ENCODE data around the gene SPCS2.

Gene SPCS2

DNA sequence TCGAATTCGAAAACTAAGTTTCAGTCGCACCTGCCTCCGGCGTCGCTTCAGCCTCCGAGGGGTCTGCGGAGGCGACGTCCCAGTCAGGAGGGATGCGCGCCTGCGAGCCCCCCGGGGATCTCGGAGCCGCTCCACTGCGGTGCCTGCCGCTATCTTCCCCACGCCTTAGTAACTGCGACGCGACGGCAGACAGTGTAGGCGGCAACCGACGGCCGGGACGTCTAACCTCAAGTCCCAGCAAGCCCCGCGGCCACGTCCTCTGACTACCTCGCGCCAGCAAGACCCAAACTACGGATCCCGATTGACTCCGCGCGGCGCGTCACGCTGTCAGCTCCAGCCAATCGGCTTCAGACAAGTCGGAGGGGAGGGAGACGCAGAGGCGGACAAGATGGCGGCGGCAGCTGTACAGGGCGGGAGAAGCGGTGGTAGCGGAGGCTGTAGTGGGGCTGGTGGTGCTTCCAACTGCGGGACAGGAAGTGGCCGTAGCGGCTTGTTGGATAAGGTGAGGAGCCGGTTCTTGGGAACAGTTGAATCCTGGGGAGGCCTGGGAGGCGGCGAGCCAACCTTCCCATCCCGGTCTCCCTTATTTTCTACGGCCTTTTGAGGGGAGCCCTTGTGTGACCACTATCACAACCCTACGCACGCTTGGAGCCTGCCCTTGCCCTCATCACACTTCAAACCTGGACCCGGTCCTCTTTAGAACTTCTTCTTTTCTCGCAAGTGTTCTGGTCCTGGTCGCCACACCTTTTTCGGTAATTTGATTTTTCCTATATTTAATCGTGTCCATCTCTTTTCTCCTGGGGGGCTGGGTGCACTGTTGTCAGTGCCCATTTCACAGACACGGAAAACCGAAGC, at the start of gene SPCS2, which contains the start of gene XRRA1:
SPCS2 (plus strand) TSS at position 369 of the 855 bp plus-strand sequence; CDS start at position 389, 20 bp downstream.
XRRA1 (minus strand) TSS at position 194 of the 855 bp plus-strand sequence. CDS start 8,213 bp downstream, outside the sequence.
- DNase-seq (ENCODE audit: low read depth), result peak; percentile 97
- no peak for TF ChIP-seq CTCF (IDR thresholded peaks at IDR 0.05; ENCODE audit: control insufficient read depth, extremely low read depth, insufficient read depth)
- peak within 1 kb of the TSS; percentile 92 for H3K4me3 ChIP-seq (ENCODE audit: low read depth, low read length)

DNA sequence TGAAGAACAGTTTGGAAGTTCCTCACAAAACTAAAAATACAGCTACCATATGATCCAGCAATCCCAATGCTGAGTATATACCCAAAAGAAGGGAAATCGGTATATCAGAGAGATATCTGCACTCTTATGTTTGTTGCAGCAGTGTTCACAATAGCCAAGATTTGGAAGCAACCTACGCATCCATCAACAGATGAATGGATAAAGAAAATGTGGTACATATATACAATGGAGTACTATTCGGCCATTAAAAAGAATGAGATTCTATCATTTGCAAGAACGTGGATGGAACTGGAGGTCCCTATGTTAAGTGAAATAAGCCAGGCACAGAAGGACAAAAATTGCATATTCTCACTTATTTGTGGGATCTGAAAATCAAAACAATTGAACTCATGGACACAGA, 46.7 kb upstream of the SPCS2 start:
- no peak for TF ChIP-seq CTCF (IDR thresholded peaks at IDR 0.05; ENCODE audit: control insufficient read depth, extremely low read depth, insufficient read depth)

GRCh38 chr11:74905326-74905725, 43.7 kb upstream of the SPCS2 start:
- no peak overlapping the region for H3K4me3 ChIP-seq (ENCODE audit: low read depth, low read length)
- DNase-seq (ENCODE audit: low read depth), result no peak
- TF ChIP-seq CTCF (IDR thresholded peaks at IDR 0.05; ENCODE audit: control insufficient read depth, extremely low read depth, insufficient read depth), result no peak

More for the DNA sequence above, 46.7 kb upstream of the SPCS2 start:
- no peak overlapping the region for H3K4me3 ChIP-seq (ENCODE audit: low read depth, low read length)
- no peak for DNase-seq (ENCODE audit: low read depth)

GRCh38 chr11:74909385-74909784, 39.7 kb upstream of the SPCS2 start:
- H3K4me3 ChIP-seq (ENCODE audit: low read depth, low read length), result no peak overlapping the region
- DNase-seq (ENCODE audit: low read depth), result no peak
- no peak for TF ChIP-seq CTCF (IDR thresholded peaks at IDR 0.05; ENCODE audit: control insufficient read depth, extremely low read depth, insufficient read depth)

GRCh38 chr11:74909812-74910211, 39.3 kb upstream of the SPCS2 start:
- H3K4me3 ChIP-seq (ENCODE audit: low read depth, low read length), result no peak overlapping the region
- no peak for DNase-seq (ENCODE audit: low read depth)
- TF ChIP-seq CTCF (IDR thresholded peaks at IDR 0.05; ENCODE audit: control insufficient read depth, extremely low read depth, insufficient read depth), result no peak

DNA sequence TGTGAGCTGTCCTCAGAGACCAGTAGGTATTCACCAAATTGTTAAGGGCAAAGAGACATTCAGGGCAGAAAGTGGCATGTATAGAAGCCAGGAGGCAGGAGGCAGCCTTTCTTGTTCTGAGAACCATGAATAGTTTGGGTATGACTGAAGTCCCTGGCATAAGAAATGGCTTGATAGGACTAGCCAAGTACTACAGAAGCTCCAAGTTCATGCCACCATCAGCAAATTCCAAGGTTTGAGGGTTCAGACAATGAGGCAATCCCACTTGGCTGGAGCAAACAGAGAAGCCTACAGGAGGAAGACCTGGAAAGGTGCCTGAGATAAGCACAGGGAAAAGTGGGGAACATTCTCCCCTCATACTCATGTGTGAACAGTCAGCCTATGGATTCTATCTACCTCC, 25.9 kb upstream of the SPCS2 start:
- no peak for TF ChIP-seq CTCF (IDR thresholded peaks at IDR 0.05; ENCODE audit: control insufficient read depth, extremely low read depth, insufficient read depth)
- DNase-seq (ENCODE audit: low read depth), result no peak
- no peak overlapping the region for H3K4me3 ChIP-seq (ENCODE audit: low read depth, low read length)
